HL-60 (cell line): ENCODE results near the gene TRIM63.

Experiments
- GABPA ChIP-seq: IDR thresholded peaks from 2 replicates; pipeline ENCODE4 v1.6.1; 2012; ENCODE audit warnings: low read depth
- POLR2AphosphoS5 ChIP-seq: IDR thresholded peaks from 2 replicates; pipeline ENCODE4 v1.6.1; 2012; ENCODE audit warnings: low read depth
- SPI1 ChIP-seq: IDR thresholded peaks from 2 replicates; pipeline ENCODE4 v1.6.1; 2012; ENCODE audit warnings: low read depth, mild to moderate bottlenecking, borderline replicate concordance
- TF ChIP-seq, protein P1 (sequence below): IDR thresholded peaks from one replicate; pipeline ENCODE4 v1.5.1; 2011; ENCODE audit warnings: low read length, control low read depth, inconsistent platforms; ENCODE audit not compliant: insufficient read depth
- TF ChIP-seq, protein P2 (sequence below): IDR thresholded peaks from 2 replicates; pipeline ENCODE4 v1.6.1; 2012; ENCODE audit warnings: low read depth; ENCODE audit not compliant: insufficient replicate concordance

DNA sequence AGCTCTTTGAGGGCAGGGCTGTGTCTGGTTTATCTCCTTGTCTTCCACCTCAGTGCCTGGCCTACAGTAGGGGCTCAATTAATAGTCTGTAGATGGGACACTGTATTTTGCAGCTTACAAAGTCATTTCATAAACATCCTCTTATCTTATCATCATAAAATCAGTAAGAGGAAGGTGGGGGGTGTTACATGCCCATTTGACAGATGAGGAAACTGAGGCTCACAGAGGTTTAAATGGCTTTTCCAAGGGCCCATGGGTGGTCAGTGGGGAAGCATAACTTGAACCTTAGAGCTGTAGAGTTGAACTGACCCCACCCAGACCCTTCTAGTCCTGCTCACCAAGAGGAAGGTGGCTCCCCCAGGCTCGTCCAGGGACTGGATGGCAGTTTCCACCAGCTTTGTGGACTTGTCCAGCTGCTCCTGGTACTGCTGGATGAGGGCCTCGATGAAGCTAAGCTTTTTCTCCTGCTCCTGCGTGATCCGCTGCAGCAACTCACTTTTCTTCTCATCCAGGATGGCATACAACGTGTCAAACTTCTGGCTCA, 9.3 kb downstream of the TRIM63 start:
- TF ChIP-seq, protein P1, sequence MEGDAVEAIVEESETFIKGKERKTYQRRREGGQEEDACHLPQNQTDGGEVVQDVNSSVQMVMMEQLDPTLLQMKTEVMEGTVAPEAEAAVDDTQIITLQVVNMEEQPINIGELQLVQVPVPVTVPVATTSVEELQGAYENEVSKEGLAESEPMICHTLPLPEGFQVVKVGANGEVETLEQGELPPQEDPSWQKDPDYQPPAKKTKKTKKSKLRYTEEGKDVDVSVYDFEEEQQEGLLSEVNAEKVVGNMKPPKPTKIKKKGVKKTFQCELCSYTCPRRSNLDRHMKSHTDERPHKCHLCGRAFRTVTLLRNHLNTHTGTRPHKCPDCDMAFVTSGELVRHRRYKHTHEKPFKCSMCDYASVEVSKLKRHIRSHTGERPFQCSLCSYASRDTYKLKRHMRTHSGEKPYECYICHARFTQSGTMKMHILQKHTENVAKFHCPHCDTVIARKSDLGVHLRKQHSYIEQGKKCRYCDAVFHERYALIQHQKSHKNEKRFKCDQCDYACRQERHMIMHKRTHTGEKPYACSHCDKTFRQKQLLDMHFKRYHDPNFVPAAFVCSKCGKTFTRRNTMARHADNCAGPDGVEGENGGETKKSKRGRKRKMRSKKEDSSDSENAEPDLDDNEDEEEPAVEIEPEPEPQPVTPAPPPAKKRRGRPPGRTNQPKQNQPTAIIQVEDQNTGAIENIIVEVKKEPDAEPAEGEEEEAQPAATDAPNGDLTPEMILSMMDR = no peak
- TF ChIP-seq POLR2AphosphoS5 (no peak), SPI1 (no peak), GABPA (no peak)
- TF ChIP-seq, protein P2, sequence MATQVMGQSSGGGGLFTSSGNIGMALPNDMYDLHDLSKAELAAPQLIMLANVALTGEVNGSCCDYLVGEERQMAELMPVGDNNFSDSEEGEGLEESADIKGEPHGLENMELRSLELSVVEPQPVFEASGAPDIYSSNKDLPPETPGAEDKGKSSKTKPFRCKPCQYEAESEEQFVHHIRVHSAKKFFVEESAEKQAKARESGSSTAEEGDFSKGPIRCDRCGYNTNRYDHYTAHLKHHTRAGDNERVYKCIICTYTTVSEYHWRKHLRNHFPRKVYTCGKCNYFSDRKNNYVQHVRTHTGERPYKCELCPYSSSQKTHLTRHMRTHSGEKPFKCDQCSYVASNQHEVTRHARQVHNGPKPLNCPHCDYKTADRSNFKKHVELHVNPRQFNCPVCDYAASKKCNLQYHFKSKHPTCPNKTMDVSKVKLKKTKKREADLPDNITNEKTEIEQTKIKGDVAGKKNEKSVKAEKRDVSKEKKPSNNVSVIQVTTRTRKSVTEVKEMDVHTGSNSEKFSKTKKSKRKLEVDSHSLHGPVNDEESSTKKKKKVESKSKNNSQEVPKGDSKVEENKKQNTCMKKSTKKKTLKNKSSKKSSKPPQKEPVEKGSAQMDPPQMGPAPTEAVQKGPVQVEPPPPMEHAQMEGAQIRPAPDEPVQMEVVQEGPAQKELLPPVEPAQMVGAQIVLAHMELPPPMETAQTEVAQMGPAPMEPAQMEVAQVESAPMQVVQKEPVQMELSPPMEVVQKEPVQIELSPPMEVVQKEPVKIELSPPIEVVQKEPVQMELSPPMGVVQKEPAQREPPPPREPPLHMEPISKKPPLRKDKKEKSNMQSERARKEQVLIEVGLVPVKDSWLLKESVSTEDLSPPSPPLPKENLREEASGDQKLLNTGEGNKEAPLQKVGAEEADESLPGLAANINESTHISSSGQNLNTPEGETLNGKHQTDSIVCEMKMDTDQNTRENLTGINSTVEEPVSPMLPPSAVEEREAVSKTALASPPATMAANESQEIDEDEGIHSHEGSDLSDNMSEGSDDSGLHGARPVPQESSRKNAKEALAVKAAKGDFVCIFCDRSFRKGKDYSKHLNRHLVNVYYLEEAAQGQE = no peak
